GM19452 (cell line): ENCODE results near the gene C5.
"Not testable (repeated sequence)": the region's sequence is repeated elsewhere in the genome, so short reads cannot be mapped to it uniquely, and the experiment has no call there.

Experiments used
- ATAC-seq: cut with Tn5 transposase; IDR thresholded peaks from one replicate; pipeline ENCODE4 v1.9.1; 2021; ENCODE audit not compliant: unreplicated experiment

The C5 gene

DNA sequence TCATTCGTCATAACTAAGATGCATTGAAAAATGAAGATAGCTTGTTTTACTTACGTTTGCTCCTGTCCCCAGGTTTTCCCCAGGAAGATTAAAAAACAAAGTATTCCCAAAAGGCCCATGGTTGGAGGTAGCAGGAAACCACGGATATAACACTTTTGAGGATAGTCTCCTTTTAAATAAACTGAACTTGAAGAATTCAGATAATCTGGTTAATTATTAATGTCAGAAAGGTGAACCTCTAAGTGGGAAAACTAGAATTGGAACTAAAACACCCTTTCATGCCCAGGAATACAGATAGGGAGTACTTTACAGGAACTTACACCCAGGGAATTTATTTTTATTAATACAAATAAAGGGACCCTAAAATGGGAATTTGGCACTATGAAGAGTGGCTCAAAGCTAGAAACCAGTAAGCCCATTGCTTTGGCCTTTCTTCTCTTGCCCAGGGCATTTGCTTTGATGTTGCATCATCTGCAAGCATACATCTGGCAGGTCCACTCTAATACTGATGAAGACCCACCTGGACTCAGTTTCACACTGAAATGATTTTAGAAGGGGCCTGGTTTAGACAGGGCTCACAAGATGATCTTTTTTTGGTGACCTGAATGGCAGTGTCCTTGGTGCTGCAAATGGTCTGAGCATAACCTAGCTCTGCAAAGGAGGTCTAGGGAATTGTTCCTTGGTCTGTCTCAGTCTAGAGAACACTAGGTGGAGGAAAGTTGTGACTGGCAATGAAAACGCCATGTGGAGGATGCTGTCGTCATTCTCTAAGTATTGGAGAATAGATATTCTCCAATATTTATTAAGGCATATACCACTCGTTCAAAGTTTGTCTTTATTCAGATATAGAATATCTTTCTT lies at the start of gene C5:
Gene C5 (minus strand): TSS at position 148 of the 861 bp plus-strand sequence. CDS start 29 bp downstream, at position 119.
- ATAC-seq = no peak

DNA sequence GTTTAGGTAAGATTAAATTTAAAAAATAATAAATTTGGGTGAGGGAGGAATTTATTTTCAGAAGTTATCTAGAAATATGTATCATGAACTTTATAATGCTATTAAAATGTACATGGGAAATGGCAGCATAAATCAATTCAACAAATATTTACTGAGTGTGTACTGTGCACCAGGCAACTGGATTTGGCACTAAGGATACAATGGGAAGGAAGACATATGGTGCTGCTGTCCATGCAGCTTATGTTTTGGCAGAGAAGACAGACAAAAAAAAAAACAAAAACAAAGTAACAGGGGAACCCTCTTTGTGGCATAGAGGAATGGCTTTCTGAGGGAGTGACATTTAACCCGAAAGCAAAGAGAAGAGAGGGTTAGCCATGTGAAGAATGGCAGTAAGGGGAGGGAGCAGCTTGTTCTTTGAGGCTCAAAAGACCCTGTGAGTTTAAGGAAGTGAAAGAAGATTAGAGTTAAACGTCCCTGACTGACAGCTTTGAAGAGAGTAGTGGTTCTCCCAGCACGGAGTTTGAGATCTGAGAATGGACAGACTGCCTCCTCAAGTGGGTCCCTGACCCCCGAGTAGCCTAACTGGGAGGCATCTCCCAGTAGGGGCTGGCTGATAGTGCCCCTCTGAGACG lies 48.6 kb upstream of the C5 start:
- no peak for ATAC-seq

DNA sequence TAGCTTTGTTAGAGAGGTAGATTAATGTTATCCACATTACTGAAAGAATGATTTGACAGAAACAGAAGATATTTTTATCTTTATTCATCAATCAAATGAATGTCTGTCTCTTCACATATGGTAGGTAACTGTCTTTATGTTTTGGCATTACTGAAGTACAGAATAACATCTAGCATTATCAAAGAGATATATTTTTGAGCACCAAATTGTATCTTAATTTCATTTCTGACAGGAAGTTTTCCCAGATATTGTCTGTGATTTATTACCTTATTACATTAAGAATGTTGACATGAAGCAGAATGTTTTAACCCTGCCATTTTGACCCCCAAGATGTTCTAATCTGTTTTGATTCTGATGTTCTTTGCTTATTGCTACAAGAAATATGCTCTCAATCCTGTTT lies 45.0 kb upstream of the C5 start:
- no peak for ATAC-seq

DNA sequence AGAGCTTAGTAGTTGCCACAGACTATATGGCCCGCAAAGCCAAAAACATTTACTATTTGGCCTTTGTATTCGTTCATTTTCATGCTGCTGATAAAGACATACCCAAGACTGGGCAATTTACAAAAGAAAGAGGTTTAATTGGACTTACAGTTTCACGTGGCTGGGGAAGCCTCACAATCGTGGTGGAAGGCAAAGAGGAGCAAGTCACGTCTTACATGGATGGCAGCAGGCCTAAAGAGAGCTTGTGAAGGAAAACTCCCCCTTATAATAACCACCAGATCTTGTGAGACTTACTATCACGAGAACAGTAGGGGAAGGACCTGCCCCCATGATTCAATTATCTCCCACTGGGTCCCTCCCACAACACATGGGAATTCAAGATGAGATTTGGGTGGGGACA lies 40.7 kb upstream of the C5 start:
- not testable (repeated sequence) for ATAC-seq

DNA sequence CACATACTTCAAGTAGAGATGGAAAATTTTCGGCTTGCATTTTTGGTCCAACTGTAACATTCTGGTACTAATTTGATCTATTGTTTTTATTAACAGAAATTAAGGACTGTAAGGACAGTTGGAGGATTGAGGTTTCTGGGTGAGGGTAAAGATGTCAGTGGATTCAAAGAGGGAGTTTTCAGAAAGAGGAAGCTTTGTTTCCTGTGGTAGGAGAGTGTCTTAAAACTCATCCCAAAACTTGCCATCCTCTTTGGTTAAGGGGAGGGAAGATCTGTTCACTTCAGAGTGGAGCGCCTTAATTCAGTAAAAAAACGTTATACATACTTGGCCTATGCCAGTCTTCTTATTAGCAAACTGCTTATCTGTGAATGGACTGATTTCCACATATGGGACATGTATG lies 38.5 kb upstream of the C5 start:
- no peak for ATAC-seq

DNA sequence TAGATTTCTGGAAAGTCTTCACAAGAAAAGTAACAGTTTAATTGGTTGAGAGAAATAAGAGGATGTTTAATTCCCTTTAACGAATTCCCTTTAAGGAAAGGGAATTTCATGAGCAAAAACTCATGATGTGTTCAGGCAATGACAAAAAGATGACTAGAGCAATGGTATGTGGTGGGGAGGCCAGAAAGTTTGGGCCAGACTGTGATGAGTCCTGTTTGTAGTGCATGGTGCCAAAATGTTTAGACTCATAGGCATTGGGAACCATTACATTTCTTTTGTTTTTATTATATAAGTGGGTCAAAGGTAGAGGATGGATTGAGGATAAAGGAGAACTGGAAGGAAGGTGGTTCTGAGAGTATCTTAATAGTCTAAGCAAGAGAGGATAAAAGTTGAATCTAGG lies 35.6 kb upstream of the C5 start:
- ATAC-seq = no peak

DNA sequence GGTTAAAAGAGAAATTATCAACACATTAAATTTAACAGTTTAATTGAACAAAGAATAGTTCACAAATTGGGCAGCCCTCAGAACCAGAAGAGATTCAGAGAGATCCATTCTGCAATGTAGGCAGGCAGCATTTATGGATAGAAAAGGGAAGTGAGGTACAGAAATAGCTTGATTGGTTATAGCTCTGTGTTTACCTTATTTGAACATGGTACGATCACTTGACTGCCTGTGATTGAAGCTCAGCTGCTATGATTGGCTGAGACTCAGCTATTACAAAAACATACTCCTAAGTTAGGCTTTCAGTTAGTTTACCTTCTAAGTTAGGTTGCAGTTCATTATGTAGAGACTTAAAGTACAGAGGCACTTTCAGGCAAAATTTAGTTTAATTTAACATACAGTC lies 32.0 kb upstream of the C5 start:
- ATAC-seq = no peak

DNA sequence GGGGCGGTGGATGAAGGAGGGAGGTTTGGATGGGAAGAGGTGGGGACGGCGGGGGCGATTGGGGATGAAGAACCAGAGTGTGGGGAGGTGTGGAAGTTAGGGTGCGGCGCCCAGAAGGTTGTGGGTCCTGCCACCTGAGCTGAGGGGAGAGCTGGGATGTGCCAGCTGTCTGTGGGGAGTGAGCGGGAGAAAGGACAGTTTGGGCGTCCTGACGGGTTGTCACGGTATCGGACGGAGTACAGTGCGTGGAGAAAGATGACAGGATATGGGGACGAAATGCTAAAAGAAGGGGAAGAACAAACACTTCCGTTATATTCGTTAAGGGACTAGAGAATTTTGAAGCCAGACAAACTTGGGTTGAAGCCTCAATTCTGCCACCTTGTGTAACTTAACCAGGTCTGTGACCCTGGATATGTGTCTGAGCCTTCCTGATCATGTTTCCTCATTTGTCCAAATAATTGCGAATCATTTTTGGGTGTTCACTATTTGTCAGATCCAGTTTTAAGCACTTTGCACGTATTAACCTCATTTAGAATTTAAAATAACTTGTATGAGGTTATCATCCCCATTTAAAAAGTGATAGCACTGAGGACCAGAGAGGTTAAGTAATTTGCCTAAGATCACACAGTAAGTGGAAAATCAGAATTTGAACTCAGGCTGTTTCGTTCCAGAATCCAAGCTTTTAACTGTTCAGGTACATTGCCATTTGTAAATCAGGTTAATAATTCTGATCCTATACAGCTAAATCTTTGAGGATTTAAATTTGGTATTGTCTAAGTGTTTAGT lies 25.4 kb upstream of the C5 start:
- peak; percentile 4 for ATAC-seq

DNA sequence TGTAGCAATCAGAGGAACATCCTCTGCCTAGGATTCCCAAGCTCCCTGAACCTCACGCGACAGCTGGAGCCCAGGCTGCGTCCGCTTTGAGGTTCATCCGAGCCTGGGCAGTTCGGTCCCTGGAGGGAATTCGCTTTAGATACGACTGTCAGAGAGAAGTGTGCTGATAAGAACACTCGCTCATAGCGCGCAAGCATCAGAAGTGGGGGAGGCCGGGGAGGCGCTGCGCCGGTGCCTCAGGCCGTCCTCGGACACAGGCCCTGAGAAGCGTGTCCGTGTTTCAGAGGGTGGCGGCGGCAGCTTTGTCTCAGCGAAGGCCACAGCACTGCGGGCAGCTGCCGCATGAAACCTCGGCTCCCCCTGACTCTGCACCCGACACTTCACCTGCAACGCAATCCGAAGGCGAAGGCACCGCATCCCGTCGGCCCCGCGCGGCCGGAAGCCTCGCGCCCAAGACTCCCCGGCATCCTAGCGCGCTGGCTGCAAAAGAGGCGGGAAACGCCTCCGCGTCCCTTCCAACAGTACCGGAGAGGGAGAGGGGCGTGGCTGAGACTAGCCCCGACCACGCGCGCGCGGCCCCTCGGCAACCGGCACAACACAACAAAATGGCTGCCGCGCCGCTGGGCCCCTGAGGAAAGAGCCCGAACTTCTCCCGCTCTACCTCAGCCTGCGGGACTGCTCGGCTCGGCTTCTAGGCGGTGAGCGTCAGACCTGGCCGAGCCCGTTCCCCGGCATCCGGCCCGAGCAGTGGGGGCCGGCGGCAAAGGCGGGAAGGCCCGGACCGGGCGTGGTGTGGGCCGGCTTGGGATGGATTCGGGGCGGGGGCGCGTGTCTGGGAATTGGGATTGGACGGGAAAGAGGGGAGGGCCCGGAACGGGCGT lies 24.5 kb upstream of the C5 start, which contains the start of gene CNTRL:
Gene CNTRL (plus strand): TSS at position 586 of the 881 bp plus-strand sequence. CDS start 13,372 bp downstream, outside the sequence.
- ATAC-seq = peak; percentile 62

DNA sequence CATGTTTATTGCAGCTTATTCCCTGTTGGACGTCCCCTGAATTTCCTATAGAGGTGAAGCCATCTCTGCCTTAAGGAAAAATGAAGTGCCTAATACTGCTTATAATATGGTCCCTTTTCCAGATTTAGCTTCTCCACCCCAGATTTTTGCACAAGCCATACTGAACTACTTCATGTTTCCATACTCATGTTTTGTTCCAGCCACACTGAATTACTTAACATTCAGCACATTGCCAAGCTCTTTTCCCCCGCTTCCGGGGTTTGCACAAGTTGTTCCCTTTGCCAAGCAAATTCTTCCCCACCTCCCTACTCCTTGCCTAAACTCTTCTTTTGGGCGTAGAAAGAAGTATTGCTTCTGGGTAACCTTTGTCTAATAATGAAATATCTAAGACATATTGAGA lies 23.0 kb upstream of the C5 start:
- no peak for ATAC-seq

DNA sequence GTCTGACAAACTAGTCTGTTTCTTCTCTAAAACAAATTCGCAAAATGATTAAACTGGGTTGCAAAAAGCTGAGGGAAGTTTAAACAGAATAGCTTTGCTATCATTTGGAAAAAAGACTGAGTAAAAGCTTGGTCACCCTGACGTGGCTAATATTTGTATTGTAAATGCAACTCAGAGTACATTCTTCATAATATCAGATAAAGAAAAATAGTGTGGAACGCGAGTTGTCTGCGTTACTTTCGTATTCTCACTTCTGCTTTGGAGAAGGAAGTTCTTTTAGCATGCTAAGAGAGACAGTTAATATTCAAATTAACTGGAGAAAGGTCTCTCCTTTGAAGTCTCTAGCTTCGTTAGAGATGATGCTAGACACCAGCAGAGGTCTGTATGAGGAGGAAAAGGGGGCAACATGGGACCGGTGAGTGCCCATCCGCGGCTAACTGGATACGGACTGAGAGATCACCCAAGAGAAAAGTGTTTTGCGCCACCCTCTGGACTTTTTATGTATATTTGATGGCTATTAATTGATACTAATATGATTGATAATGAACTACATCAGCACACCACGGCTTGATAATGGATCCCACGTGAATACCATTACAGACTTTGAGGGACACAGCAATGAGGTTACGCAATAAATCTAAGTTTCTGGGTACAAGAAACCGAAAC lies 21.8 kb upstream of the C5 start:
- no peak for ATAC-seq

DNA sequence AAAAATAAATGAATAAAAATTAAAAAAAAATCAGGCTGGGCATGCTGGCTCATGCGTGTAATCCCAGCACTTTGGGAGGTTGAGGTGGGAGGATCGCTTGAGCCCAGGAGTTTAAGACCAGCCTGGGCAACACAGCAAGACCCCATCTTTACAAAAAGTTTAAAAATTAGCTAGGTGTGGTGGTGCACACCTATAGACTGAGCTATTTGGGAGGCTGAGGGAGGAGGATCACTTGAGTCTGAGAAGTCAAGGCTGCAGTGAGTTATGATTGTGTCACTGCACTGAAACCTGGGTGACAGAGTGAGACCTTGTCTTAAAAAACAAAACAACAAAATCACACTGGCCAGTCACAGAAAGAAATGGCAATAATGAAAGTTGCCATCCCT lies 21.3 kb upstream of the C5 start:
- ATAC-seq = no peak

DNA sequence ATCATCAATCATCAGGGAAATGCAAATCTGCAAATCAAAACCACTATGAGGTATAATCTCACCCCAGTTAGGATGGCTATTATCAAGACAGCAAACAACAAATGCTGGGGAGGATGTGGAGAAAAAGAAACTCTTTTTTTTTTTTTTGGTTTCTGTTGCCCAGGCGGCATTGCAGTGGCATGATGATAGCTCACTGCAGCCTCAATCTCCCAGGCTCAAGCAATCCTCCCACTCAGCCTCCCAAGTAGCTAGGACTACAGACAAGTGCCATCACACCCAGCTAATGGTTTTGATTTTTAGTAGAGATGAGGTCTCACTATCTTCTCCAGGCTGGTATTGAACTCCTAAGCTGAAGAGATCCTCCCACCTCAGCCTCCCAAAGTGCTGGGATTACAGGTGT lies 19.3 kb upstream of the C5 start:
- ATAC-seq = no peak

DNA sequence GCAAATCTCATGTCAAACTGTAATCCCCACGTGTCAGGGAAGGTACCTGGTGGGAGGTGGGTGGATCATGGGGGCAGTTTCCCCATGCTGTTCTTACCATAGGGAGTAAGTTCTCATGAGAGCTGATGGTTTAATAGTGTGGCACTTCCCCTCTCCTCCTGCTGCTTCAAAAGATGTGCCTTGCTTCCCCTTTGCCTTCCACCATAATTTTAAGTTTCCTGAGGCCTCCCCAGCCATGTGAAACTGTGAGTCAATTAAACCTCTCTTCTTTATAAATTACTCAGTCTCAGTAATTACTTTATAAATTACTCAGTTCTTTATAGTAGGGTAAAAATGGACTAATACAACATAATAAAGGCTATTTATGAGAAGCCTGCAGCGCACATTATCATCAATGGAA lies 17.6 kb upstream of the C5 start:
- no peak for ATAC-seq

DNA sequence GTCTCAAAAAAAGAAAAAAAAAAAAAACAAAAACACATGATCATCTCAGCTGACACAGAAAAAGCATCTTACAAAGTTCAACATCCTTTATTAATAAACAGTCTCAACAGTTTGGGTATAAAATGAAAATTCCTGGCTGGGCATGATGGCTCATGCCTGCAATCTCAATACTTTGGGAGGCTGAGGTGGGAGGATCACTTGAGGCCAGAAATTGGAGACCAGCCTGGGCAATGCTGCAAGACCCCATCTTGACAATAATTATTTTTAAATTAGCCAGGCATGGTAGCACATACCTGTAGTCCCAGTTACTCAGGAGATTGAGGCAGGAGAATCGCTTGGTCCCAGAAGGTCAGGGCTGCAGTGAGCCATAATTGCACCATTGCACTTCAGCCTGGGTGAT lies 16.8 kb upstream of the C5 start:
- ATAC-seq = no peak

DNA sequence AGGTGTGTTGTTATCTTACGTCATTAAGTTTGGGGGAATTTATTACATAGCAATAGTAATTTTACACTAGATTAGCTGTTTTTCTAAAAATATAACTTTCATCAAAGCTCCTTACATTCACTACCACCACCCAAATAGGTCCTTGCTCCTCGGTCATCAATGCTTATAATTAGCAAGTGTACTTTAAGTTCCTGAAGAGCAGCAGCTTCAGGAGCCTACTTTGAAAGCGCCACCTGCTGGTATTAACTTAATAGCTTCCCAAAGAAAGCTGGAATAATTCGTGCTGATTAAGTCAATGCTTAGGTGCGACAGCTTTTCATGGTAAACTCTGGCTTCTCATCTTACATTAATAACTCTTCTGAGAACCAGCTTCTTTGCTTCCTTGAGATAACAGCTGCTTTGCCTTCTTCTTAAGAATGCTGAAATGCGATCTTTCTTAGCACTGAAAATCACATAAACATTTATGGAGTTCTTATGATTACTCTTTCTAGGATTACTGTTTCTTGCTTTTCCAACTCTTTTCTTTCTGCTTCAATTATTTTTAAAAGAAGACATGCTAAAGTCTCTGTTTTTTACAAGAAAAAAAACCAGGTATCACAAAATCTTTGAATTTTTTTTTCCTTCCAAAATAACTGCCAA lies 10.0 kb upstream of the C5 start:
- no peak for ATAC-seq

DNA sequence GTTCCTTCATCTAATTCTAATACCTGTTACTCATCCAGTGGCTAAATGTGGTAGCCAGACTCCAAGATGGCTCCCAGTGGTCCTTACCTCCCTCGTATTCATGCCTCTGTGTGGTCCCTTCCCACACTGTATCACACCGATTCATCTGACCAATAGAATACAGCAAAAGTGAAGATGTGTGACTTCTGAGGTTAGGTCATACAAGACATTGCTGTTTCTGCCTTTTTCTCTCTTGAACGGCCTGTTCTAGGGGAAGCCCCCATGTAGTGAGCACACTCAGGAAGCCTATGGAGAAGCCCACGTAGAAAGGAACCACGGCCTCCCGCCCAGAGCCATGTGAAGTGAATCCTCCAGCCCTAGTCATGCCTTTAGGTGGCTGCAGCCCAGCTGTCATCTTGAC lies 9.4 kb upstream of the C5 start:
- ATAC-seq = no peak

DNA sequence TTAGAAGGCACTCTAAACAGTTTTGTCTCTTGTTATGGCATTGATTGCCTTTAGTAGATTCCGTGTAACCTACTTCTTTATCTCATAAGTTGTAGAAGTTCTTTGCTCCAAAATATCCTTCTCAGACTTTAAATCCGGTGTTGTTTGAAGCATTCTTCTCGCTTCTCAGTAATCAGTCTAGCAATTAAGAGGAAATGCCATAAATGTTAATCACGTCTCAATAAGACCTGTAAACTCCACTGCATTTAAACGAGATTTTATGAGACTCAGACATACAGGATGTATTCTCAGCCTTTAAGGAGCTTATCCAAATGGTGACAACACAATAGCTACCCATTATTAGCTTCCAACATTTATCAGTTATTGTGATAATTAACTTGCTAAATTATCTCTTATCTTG lies 7.7 kb upstream of the C5 start:
- ATAC-seq = no peak

DNA sequence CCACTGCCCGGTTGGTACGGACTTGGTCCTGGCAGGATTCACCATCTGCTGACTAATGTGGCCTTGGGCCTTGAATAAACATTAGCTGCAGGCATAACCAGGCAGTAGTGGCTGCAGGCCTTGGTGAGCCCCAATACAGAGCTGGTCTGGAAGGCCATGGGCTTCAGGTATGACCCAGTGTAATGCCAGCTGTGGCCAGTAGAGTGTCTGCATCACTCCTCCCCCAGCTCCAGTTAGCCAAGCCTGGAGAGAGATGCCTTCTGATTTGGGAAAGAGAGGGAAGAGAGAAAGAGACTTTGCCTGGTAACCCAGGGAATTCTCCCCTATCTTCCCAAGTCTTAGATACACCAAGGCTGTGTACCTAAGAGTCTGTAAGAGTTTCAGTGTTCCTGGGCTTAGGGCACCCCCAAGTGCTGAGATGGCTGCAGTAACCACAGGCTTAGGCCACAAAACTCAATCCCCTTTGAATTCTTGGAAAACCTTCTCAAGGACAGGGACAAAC lies 5.6 kb upstream of the C5 start:
- no peak for ATAC-seq

DNA sequence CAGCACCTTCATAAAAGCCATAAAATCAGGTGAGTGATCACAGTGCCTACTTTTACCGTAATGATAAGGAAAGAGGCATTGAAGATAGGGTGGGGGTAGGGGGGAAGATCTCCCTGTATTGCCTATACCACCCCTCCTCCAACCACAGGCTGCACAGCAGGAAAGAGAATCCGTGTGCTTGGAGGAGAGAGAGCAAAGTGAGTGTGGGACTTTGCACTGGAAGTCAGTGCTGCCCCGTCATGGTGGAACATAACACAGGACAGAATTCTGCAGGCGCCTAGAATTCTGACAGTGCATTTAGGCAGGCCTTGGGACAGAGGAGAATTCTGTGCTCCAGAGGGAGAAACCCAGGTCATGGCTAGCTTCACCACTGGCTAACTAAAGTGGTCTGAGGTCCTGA lies 3.5 kb upstream of the C5 start:
- no peak for ATAC-seq
